Kidney glomerular epithelial cell (primary cell): Measurements from ENCODE around the gene SIDT2.

Experiments used
- DNase-seq: peaks from one replicate; lab custom pipeline; 2025; lab: John Stamatoyannopoulos, UW

Gene SIDT2

GRCh38 chr11:117189191-117189940 lies 10.8 kb downstream of the SIDT2 start:
- no peak for DNase-seq

- DNase-seq = no peak
Measured at GRCh38 chr11:117189941-117190544, 11.5 kb downstream of the SIDT2 start.

- no peak for DNase-seq
Measured at GRCh38 chr11:117191680-117192400, 13.3 kb downstream of the SIDT2 start.

GRCh38 chr11:117192401-117192875 lies 13.9 kb downstream of the SIDT2 start:
- DNase-seq = no peak

GRCh38 chr11:117193130-117194020 lies 14.8 kb downstream of the SIDT2 start:
- DNase-seq = no peak

- no peak for DNase-seq
Measured at GRCh38 chr11:117194267-117194666, 15.7 kb downstream of the SIDT2 start.

GRCh38 chr11:117195258-117195657 lies 16.7 kb downstream of the SIDT2 start:
- no peak for DNase-seq

GRCh38 chr11:117195761-117196160 lies 17.2 kb downstream of the SIDT2 start:
- no peak for DNase-seq

GRCh38 chr11:117197006-117197405 lies 18.5 kb downstream of the SIDT2 start:
- no peak for DNase-seq

GRCh38 chr11:117197516-117198456 lies 19.2 kb downstream of the SIDT2 start:
- no peak for DNase-seq

GRCh38 chr11:117198613-117199012 lies 20.1 kb downstream of the SIDT2 start:
- DNase-seq = no peak

GRCh38 chr11:117199053-117199915 lies 20.7 kb downstream of the SIDT2 start, which contains the start of gene TAGLN:
TSS of gene TAGLN (plus strand) at chr11:117199370. CDS start at chr11:117203014, 3,644 bp downstream.
- DNase-seq = peak; percentile 82

- no peak for DNase-seq
Measured at GRCh38 chr11:117199916-117200812, 21.6 kb downstream of the SIDT2 start.

- no peak for DNase-seq
Measured at GRCh38 chr11:117200813-117201657, 22.5 kb downstream of the SIDT2 start.

GRCh38 chr11:117201658-117202305 lies 23.2 kb downstream of the SIDT2 start:
- no peak for DNase-seq

- no peak for DNase-seq
Measured at GRCh38 chr11:117202386-117203068, 24.0 kb downstream of the SIDT2 start.

- DNase-seq = no peak
Measured at GRCh38 chr11:117203069-117203407, 24.5 kb downstream of the SIDT2 start.
